ENCODE data around the gene OR6C3.

DNA sequence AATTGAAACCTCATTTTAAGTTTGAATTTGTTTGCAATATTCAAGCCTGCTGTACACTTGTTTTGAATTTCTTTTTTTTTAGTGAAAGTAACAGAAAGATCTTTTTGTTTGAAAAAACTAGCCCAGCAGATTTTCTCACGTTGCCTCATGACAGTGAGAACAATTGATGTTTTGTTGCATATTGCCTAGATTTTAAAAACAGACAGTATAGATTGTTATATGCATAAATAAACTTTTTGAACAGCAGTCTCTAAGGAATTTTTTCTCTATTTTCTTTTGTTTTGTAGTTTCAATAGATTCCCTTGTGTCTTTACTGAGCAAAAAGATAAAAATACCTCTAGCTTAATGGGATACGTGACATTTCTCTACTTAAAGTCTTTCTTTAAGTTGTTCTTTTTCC is 49.6 kb upstream of the OR6C3 start:
- TF ChIP-seq TAF1 (IDR thresholded peaks at IDR 0.05; ENCODE audit: borderline replicate concordance, low read depth, low read length) (no peak), EP300 (IDR thresholded peaks at IDR 0.05; ENCODE audit: borderline replicate concordance in 1 of 2, low read depth in 1 of 2, low read length in 1 of 2) (no peak), RCOR1 (IDR thresholded peaks at IDR 0.05; ENCODE audit: low read length) (no peak), RAD21 (IDR thresholded peaks at IDR 0.05; ENCODE audit: low read length) (no peak), TEAD4 (IDR thresholded peaks at IDR 0.05; ENCODE audit: borderline replicate concordance, insufficient read depth) (no peak), FOXM1 (IDR thresholded peaks at IDR 0.05; ENCODE audit: low read depth) (no peak), EZH2phosphoT487 (IDR thresholded peaks at IDR 0.05; ENCODE audit: borderline replicate concordance, low read depth) (no peak)
- TF ChIP-seq, protein P1, sequence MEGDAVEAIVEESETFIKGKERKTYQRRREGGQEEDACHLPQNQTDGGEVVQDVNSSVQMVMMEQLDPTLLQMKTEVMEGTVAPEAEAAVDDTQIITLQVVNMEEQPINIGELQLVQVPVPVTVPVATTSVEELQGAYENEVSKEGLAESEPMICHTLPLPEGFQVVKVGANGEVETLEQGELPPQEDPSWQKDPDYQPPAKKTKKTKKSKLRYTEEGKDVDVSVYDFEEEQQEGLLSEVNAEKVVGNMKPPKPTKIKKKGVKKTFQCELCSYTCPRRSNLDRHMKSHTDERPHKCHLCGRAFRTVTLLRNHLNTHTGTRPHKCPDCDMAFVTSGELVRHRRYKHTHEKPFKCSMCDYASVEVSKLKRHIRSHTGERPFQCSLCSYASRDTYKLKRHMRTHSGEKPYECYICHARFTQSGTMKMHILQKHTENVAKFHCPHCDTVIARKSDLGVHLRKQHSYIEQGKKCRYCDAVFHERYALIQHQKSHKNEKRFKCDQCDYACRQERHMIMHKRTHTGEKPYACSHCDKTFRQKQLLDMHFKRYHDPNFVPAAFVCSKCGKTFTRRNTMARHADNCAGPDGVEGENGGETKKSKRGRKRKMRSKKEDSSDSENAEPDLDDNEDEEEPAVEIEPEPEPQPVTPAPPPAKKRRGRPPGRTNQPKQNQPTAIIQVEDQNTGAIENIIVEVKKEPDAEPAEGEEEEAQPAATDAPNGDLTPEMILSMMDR (IDR thresholded peaks at IDR 0.05) = no peak

Data from SK-N-SH (cell line).